Stimulated activated CD4-positive, alpha-beta T cell treated with anti-CD3 and anti-CD28 coated beads, Interleukin-1b, Interleukin-23, amount 100 ng/mL, for 1 hour (primary cell): ENCODE data around the gene HELZ.
A peak's percentile ranks its signal among the peaks of the same experiment; 100 is the strongest.
"Not testable (repeated sequence)": the region's sequence is repeated elsewhere in the genome, so short reads cannot be mapped to it uniquely, and the experiment has no call there.

Experiments
- DNase-seq, 2 donors: peaks; one replicate each; pipeline ENCODE4 v3.0.0-alpha.2; 2020; ENCODE audit warnings: low read depth in 2 of 2

HELZ gene, protein sequence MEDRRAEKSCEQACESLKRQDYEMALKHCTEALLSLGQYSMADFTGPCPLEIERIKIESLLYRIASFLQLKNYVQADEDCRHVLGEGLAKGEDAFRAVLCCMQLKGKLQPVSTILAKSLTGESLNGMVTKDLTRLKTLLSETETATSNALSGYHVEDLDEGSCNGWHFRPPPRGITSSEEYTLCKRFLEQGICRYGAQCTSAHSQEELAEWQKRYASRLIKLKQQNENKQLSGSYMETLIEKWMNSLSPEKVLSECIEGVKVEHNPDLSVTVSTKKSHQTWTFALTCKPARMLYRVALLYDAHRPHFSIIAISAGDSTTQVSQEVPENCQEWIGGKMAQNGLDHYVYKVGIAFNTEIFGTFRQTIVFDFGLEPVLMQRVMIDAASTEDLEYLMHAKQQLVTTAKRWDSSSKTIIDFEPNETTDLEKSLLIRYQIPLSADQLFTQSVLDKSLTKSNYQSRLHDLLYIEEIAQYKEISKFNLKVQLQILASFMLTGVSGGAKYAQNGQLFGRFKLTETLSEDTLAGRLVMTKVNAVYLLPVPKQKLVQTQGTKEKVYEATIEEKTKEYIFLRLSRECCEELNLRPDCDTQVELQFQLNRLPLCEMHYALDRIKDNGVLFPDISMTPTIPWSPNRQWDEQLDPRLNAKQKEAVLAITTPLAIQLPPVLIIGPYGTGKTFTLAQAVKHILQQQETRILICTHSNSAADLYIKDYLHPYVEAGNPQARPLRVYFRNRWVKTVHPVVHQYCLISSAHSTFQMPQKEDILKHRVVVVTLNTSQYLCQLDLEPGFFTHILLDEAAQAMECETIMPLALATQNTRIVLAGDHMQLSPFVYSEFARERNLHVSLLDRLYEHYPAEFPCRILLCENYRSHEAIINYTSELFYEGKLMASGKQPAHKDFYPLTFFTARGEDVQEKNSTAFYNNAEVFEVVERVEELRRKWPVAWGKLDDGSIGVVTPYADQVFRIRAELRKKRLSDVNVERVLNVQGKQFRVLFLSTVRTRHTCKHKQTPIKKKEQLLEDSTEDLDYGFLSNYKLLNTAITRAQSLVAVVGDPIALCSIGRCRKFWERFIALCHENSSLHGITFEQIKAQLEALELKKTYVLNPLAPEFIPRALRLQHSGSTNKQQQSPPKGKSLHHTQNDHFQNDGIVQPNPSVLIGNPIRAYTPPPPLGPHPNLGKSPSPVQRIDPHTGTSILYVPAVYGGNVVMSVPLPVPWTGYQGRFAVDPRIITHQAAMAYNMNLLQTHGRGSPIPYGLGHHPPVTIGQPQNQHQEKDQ (N-terminal part only)

DNA sequence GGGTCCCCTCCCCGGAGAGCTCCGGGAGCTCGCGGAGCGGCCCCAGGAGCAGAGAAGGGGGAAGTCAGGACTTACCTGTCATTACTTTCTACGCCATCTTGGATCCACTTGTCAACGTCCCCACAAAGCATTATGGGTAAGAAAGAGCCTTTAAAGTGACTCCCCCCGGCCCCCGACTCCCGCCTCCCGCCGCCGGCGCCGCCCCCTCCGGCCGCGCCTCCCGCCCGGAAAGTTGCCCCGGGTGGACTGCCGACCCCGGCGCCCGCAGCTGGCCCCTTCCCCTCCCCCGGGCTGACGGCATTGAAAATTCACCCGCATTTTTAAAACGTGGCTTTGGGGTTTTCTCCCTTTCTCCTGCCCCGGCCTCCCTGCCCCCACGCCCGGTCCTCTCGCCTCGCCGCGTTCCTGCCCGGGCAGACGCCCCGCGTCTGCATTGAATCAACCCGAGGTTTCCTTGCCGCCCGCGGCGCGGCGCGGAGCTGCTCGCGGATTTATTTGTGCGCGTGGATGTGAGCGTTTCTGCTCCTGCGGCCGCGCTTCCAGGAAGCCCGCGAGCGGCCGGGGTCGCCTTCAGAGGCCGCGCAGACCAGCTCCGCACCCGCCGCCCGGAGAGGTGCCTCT, at the start of gene HELZ:
Gene HELZ, minus strand, starts transcription at position 124 of the 621 bp plus-strand sequence. CDS start 26,392 bp downstream, outside the sequence.
- DNase-seq, result peak; percentile 31 to 47

DNA sequence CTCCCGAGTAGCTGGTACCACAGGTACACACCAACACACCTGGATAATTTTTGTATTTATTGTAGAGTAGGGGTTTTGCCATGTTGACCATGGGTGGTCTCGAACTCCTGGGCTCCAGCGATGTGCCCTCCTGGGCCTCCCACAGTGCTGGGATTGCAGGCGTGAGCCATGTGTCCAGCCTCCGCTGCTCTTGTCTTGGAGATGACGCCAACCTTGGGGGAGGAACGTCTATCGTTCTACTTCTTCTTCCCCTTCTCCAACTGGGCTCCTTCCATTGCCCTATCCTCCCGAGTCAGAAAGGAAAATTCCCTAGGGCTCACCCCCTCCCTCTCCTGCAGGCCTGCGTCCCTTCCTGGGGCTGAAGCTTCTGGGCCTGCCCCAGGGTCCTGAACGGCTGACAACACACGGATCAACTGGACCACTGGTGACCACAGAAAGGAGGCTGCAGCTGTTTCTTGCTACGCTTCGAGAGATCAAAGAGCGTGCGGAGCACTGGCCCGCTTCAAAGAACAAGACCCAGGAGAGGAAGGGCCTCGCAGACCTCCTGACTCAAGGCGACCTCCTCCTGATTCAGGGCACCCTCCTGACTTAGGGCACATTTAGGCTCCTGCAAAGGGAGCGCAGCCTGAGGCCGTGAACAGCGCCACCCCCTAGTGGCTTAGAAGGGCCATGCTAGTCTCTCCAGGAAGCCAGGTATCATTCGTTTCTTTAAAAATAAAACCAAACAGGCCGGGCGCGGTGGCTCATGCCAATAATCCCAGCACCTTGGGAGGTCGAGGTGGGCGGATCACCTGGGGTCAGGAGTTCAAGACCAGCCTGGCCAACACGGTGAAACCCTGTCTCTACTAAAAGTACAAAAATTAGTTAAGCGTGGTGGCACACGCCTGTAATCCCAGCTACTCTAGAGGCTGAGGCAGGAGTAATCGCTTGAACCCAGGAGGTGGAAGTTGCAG, 48.5 kb upstream of the HELZ start:
- peak; percentile 36 to 39 for DNase-seq

DNA sequence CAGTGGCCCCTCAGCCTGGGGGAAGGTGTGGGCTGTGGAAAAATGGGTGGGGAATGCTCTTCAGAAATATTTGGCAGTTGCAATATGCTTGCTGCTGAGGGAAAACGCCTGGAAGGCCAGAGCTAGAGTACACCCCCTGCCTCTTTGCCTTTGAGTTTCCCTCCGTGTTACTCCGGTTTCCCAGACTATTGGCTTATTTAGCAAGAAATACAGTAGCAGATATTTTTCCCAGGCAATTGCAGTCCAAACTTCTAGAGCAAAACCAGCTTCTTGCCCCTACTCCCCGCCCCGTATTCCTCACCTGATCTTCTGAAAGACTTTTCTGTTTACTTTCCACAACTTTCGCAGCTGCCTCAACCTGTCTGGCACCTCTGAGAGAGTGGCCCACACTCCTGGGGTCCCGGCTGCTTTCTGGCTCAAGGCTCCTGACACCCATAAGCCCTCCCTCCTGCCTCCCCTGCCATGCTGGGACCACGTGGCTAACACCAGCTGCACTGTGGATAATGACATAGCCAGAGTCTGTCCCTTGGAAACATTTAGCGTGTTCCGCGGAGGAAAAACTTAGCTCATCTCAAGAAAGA, 45.8 kb upstream of the HELZ start:
- no peak for DNase-seq

DNA sequence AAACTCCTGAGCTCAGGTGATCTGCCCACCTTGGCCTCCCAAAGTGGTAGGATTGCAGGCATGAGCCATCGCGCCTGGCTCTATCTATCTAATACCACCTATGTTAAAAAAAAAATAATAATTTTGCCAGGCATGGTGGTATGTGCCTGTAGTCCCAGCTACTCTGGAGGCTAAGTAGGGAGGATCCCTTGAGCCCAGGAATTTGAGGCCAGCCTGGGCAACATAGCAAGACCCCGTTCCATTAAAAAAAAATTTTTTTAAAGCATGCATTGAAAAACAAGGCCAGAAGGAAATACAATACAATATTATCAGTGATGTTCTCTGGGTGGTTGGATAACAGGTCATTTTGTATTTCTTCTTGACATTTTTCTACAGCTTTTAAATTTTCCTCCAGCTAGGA, 45.2 kb upstream of the HELZ start:
- DNase-seq, result no peak

DNA sequence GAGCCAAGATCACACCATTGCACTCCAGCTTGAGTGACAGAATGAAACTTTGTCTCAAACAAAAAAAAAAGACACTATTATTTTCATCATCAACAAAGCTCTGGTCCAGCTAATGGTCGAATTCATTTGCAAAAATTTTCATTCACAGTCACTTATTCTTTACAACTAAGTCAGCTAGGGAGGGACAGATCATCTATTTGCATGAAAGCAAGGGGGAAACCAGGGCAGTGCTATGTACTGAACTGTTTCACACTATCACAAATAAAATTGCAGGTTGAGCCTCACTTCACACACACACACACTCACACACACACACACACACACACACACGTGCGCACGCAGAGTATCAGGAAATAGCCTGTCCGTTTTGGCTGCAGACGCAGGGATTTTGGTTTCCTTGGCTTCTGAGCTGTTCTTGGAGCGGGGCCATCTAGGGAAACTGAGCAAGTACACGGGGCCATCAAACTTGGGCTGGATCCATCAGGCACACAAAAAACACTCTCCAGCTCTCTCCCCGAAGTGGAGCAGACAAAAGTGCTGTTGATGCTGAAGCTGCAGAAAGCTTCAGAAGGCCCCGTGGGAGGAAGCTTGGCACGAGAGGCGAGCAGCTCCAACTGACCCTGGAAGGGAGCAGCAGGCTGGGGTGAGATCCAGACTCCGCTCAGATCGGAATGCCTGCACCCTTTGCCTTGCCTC, 44.3 kb upstream of the HELZ start:
- DNase-seq, result no peak

DNA sequence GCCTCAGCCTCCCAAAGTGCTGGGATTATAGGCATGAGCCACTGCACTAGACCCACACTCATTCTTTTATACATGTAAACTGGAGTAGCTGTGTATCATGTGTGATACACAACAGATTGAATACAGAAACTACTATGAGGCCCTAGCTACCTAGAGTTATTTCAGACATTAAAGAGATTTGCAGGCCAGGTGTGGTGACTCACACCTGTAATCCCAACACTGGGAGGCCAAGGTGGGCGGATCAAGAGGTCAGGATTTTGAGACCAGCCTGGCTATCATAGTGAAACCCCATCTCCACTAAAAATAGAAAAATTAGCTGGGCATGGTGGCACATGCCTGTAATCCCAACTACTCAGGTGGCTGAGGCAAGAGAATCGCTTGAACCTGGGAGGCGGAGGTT, 41.8 kb upstream of the HELZ start:
- not testable (repeated sequence) for DNase-seq

DNA sequence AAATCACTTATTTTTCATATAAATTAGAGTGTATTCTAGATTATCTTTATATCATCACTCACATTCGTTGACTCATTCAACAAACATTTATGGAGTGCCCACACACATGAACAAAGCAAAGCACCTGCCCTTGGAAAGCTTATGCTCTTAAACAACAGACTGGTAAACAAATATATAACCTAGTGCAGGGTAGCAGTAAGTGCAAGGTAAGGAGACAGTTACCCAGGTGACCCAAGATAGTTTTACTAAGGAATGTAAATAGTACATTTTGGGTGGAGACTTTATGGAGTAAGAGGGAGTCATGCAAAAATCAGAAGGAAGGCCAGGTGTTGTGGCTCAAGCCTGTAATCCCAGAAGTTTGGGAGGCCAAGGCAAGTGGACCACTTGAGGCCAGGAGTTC, 40.4 kb upstream of the HELZ start:
- DNase-seq, result no peak

DNA sequence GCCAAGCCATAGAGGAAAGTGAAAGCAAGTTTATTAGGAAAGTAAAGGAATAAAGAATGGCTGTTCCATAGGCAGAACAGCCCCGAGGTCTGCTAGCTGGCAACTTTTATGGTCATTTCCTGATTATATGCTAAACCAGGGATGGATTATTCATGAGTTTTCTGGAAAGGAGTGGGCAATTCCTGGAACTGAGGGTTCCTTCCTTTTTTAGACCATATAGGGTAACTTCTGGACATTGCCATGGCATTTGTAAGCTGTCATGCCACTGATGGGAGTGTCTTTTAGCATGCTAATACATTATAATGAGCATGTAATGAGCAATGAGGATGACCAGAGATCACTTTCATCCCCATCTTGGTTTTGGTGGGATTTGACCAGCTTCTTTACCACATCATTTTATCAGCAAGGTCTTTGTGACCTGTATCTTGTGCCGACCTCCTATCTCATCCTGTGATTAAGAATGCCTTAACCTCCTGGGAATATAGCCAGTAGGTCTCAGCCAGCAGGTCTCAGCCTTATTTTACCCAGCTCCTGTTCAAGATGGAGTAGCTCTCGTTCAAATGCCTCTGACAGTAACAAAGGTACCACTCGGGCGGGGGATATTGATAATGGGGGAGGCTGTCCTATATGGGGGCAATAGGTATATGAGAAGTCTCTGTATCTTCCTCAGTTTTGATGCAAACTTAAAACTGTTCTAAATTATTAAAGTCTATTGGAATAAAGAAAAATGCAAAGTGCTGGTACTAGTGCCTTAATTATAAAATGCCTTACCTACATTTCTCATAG, 38.9 kb upstream of the HELZ start:
- DNase-seq, result no peak

DNA sequence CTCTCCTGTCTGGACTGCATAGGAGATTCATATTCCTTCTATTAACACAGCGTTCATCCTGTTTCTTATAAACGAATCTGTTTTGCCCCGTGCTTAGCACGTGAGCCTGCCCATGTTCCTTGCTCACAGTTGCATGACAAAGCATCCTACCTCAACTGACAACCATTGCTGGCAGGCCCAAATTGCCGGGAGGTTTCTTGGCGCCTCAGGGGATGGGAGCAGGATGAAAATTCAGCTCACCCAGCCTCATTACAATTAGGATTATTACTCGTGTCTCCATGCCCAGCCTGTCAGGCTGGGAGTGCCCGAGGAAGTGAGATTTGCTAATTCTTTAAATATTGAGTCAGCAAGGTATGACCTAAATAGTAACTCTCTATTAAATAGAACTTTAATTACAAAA, 36.7 kb upstream of the HELZ start:
- DNase-seq, result no peak

DNA sequence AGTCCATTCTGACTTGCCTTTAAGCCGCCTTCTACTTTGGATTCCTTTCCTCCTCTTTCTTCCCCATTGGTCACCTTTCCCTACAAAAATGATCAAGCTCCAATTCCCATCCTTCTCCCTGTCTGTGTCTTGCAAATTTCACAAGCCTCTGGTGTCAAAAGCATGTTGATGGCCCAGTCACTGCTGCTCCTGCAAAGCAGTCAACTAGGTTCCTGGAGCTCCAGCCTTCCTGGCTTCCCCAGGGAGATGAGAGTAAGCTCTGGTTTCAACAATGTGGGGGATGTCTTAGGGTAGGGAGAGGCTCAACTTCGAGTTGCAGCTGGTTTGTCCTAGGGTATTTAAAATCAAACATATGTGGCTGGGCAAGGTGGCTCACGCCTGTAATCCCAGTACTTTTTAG, 36.1 kb upstream of the HELZ start:
- DNase-seq, result no peak

DNA sequence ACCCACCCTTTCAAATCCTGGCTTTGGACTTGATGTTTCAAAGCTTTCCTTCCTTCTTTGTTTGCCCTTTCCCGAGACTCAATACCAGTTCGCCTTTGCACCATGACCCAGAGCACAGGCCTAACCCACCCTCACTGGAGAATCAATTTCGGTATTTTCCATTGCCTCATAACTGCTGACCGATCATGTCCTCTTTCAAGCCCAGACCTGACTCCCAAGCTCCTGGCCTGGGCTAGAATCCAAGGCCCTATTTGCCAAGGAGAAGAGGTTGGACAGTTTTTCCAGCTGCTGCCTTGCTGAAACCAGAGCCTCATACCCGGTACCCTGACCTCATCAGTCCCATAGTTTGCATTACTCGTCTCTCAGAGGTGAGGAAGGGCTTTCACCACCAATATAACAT, 35.3 kb upstream of the HELZ start:
- no peak for DNase-seq

DNA sequence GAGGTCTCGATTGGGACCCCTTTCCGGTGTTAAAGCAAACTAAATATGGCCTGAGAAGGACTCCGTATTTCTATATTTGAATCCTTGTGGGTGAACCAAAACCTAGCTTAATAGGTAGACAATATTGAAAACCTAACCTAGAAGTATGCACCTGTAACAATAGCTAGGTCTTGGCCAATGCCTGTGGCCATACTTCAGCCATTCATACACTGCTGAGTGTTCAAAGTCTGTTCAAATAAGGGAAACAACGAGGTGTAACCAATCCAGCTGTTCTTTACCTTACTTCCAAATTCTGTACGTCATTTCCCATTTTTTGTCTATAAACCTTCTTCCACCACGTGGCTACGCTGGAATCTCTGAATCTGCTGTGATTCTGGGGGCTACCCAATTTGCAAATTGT, 34.1 kb upstream of the HELZ start:
- DNase-seq, result no peak

DNA sequence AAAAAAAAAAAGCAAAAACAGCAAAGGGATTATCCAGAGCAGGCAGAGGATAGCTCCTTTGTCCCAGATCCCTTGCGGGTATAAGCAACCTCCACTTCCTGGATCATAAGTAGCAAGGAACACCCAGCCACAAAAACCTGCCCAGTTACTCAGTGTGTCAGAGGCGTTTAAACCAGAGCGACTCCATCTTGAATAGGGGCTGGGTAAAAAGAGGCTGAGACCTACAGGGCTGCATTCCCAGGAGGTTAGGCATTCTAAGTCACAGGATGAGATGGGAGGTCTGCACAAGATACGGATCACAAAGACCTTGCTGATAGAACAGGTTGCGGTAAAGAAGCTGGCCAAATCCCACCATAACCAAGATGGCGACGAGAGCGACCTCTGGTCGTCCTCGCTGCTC, 33.4 kb upstream of the HELZ start:
- no peak for DNase-seq

DNA sequence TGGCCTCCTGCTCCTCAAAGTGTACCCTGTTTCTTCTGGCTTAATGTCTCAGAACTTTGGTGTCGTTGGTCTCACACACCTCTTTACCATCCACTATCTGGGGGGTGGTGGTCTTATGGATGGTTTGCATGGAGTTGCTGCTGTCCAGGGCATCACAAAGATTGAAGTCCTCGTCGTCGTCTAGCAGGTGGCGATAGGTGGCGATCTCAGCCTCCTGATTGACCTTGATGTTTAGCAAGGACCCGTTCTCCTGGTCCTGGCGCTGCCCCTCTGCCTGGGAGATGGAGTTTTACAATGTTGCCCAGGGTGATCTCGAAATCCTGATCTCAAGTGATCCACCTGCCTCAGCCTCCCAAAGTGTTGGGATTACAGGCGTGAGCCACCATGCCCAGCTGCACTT, 31.1 kb upstream of the HELZ start:
- no peak for DNase-seq

DNA sequence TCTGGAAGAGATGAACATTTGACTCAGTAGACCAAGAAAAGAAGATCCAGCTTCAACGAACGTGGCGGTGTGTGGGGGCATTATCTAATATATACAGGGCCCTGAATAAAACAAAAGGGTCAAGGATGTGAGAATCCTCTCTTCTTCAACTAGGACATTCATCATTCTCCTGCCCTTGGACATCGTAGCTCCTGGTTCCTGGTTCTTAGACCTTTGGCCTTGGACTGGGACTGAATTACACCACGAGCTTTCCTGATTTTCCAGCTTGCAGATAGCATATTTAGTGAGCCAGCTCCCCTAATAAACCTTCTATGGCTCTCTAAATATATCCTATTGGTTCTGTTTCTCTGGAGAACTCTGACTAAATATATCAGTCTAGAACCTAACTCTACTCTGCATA, 29.5 kb upstream of the HELZ start:
- no peak for DNase-seq

DNA sequence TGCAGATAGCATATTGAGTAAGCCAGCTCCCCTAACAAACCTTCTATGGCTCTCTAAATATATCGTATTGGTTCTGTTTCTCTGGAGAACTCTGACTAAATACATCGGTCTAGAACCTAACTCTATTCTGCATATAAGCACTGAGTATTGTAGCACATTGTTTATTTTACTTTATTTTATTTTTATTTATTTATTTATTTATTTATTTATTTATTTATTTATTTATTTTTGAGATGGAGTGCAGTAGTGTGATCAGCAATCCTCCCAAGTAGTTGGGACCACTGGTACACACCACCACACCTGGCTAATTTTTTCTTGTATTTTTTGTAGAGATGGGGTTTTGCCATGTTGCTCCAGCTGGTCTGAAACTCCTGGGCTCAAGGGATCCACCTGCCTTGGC, 28.9 kb upstream of the HELZ start:
- DNase-seq, result no peak

DNA sequence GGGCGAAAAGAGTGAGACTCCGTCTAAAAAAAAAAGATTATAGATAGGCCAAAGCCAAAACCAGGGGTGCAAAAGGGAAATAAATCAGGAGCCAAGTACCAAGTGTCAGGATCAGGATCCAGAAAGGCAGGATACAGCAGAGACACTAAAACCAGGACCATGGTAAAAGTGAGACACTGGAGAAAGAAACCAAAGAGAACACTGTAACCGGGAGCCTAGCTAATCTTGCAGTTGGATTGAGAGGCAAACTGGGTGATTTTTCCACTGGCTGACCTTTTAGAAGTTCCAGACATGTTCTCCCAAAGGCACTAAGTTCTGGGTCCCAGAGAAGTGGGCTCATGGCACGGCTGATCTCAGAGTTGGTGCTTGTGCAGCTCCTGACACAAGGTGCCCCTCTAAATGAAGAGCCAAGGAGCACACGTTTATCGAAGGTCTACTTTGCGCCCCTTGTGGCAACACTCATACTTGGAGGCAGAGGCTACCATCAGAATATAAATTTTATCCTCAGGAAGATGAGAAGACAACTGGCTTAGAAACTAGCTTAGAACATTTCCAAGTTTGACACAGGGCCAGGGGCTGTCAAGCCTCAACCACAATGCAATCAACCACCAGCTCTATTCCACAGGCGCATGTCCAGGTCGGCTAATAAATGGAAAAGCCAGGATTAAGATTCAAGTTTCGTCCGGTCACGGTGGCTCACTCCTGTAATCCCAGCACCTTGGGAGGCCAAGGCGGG, 27.5 kb upstream of the HELZ start:
- no peak for DNase-seq

DNA sequence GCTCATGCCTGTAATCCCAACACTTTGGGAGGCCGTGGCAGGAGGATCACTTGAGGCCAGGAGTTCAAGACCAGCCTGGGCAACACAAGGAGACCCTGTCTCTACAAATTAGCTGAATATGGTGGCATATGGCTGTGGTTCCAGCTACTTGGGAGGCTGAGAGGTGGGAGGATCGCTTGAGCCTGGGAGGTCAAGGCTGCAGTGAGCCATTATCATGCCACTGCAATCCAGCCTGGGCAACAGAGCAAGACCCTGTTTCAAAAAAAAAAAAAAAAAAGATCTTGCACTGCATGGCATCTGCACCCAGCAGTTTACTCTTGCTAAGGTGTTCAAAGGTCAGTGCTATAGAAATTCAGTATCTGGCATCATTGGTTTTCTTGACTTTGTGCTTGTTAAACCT, 26.2 kb upstream of the HELZ start:
- DNase-seq, result not testable (repeated sequence)
